ENCODE data around the gene GNAI3.

The GNAI3 gene

GRCh38 chr1:109664671-109665070, 116.3 kb downstream of the GNAI3 start:
- DNase-seq: no peak

DNA sequence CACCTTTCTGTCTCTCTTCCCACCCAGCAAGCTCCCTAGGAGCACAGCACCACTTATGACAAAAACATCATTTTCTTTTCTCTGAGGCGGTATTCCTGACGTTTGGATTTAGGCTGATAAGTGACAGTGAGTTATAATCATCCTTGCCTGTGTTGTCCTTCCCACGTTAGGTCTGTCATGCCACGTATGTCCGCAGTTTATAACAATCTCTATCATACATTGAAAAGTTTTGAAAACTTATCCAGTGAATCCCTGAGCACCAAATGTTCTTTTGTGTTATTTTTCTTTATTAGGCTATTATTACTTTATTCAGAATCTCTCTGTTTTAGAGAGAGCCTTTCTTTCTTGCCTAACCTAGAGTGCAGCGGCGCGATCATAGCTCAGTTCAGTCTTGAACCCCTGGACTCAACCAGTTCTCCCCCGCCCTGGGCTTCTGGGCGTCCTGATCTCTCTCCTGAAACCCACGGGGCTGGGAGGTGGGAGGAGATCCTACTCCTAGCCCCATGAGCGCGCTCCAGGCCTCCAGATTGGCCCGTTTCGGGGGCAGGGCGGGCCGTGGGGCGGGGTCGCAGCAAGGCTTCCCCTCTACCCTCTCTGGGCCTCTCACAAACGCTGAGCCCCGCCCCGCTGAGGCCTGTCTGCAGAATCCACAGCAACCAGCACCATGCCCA, 119.2 kb downstream of the GNAI3 start, which contains the start of gene GSTM2:
Gene GSTM2 (plus strand): TSS at position 606 of the 671 bp plus-strand sequence. CDS start 59 bp downstream, at position 665.
- peak; percentile 75 for DNase-seq
